HG03139 (cell line): Measurements from ENCODE around the gene HIPK1.
"Not testable (repeated sequence)": the region's sequence is repeated elsewhere in the genome, so short reads cannot be mapped to it uniquely, and the experiment has no call there.

Source experiments
- ATAC-seq: cut with Tn5 transposase; IDR thresholded peaks from one replicate; pipeline ENCODE4 v1.9.1; 2021; ENCODE audit not compliant: unreplicated experiment

Gene HIPK1

DNA sequence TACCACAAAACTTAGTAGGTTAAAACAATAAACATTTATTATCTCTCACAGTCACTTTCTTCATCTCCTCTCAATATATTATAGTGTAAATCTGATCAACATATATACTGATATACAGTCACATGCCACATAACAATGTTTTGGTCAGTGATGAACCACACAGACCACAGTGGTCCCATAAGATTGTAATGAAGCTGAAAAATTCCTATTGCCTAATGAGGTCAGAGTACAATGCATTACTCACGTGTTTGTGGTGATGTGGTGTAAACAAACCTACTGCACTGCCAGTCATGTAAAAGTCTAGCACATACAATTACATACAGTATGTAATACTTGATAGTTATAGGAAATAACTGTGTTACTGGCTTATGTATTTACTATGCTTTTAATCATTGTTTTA is 80.3 kb downstream of the HIPK1 start:
- no peak for ATAC-seq

DNA sequence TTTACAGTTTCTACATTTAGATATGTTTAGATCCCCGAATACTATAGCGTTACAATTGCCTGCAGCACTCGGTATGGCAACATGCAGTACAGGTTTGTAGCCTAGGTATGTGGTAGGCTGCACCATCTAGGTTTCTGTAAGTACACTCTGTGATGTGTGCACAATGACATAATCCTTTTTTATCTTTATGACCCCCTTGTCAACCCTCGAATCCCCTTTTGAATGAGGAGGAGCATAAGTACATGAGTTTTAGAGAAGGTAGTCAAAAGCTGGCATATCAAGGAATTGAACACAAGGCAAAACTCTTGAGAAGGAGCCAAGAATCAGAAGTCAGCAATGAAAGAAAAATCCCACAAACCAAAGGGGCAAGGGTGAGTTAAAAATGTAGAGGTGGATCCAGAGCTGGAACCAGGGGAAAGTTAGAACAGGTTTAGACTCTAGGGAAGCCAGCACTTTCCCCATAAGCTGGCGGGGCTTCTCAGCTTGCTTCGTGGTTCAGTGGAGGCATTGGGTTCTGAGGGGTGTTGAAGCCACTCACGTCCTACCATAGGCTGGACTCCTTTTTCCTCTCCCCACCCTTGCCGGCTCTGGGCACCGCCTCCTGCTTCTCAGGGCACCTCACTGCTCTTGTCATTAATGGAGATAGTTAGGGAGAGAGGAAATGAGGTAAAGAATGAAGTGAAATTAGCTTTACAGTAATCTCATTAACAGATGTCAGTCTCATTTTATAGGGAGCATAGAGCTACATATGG is 81.5 kb downstream of the HIPK1 start:
- ATAC-seq, result no peak

DNA sequence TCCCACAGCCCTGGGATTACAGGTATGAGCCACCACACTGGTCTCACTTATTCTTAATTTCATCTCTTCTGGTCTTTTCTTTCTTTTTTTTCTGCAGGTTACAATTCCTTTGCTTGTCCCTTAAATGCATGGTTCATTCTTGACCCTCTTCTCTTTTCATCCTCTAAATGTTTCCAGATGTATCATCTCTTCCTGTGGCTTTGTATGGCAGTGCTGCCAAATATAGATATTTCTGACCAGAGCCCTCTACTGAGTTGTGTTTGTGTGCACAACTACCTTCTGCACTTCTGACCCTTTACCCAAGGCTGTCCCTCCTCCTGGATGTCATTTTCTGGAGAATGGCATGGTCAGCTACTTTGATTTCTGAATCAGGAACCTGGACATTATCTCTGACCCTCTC is 82.7 kb downstream of the HIPK1 start:
- no peak for ATAC-seq

DNA sequence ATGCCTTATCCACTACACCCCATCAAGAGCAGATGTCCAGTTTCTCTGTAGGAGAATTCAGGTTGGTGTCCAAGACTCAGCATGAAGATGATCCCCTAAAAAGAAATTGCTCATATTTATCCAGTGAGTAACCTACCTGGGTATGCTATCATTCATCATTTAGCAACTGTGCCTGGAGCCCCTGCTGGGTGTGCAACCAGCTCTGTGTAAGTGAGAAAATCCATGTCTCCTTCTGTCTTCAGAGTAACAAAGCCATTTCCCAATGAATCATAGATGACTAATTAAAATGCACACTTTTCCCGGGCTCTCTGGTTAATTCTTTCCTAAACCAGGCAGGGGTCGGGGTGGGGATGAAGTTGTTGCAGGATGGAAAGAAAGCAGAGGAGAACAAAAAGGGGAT is 86.0 kb downstream of the HIPK1 start:
- ATAC-seq, result no peak

DNA sequence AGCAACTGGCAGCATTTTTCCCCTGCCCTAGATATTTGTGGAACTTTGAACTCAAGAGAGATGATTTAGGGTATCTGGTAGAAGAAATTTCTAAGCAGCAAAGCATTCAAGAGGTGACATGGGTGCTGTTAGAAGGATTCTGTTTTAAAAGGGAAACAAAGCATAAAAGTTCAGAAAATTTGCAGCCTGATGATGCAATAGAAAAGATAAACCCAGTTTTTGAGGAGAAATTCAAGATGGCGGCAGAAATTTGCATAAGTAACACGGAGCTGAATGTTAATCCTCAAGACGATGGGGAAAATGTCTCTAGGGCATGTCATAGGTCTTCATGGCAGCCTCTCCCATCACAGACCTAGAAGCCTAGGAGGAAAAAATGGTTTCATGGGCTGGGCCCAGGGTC is 90.6 kb downstream of the HIPK1 start:
- ATAC-seq, result not testable (repeated sequence)

DNA sequence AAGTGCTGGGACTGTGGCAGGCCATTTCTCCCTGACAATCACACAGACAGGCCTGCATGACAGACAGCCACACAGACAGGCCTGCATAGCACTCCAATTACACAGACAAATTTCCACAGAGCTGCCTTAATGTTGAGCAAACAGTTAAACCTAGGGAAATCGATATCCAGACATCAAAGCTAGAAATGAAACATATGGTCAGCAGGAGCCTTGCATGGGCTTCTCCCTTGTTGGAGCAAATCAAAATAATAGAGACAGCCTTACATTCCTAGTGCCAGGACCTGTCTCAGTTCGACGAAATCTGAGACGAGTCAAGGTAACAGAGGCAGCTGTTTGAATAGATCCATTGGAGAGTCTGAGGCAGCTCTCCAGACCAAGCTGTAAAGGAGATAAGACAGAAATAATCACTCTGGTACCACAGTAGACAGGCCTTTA is 92.6 kb downstream of the HIPK1 start:
- ATAC-seq, result no peak

DNA sequence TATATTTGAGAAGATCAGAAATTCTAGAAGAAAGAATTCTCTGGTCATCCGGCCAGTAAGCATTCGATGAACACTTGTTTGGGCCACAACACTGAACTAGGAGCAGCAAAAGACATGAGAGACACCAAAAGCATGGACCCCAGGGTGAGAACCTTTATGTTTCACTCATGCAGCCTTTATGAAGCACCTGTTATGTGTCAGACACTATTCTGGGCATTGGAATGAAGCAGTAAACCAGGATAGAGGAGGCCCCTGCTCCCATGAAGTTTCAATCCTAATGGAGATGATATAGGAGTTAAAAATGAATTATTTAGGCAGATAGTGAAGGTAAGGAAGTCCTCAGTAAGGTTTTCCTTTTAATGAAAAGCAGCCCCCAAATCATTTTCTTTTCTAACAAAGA is 93.8 kb downstream of the HIPK1 start:
- no peak for ATAC-seq

DNA sequence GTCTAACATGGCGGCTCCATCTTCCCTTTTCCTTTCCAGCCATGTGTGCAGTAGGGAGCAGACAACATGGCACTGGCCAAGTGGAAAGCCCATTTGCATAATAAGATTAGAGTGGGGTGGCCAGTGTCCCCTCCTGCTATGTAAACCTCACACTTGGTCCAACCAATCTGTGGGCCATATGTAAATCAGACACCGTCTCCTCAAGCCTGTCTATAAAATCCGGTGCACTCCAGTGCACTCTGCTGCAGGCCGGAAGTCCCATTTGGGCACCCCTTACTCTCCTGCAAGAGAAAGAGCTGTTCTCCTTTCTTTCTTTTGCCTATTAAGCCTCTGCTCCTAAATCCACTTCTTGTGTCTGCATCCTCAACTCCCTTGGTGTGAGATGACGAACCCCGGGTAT is 94.3 kb downstream of the HIPK1 start:
- no peak for ATAC-seq

DNA sequence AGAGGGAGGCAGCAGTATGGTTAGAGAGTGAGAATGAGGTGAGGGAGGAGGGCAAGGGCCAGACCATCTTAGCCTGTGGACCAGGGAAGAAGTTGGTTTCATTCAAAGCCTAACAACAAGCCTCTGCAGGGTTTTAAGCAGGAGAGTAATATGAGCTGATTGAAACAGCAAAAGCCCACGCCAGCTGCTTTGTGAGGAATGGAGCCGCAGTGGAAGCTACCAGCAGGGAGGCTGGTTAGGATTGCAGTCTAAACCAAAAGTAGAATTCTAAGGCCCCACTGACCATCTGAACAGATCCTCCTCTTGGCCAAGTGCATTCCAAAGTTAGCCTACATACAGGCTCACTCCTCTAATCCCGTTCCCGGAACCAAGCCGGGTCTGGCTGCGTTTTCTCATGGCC is 94.9 kb downstream of the HIPK1 start:
- ATAC-seq, result no peak

DNA sequence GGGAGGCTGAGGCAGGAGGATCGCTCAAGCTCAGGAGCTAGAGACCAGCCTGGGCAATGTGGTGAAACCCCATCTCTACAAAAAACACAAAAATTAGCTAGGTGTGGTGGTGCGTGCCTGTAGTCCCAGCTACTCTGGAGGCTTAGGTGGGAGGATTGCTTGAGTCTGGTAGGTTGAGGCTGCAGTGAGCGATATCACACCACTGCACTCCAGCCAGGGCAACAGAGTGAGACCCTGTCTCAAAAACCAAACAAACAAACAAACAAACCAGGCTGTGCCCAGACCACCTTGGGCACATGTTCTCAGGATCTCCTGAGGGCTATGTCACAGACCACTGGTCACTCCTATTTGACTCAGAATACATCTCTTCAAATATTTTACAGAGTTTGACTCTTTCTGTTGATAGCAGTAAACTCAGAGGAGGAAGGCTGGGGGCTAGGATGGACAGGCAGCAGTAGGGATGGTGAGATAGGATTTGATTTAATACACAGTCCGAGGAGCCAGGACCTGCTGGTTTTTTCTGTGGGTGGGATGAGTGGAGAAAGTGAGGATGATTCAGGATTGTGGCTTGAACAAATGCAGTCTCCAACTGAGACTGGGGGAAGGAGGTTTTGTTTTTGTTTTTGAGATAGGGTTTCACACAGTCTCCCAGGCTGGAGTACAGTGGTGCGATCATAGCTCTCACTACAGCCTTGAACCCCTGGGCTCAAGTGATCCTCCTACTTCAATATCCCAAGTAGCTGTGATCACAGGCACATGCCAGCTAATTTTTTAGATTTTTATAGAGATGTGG is 96.7 kb downstream of the HIPK1 start:
- no peak for ATAC-seq

DNA sequence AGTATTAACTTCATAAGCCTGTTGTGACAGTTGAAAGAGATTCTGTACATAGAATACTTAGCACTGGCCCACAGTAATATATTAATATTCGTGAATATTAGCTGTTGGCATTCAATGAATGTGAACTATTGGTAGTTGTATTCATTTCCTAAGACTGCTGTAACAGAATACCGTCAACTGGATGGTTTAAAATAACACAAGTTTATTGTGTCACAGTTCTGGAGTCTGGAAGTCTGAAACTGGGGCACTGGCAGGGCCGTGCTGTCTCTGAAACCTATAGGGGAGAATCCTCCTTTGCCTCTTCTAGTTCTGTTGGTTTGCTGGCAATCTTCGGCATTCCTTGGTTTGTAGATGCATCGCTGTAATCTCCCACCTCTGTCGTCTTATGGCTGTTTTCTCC is 97.7 kb downstream of the HIPK1 start:
- no peak for ATAC-seq
